ENCODE results near the gene LETM1. TPM values are rescaled to one million over a fixed set of nuclear protein-coding genes. Genes with fewer than 3 reads are reported as not detected.

LETM1 gene
- total RNA-seq, 6 donors from 2014 or later: 31.4 to 98.5 (median 47.8) TPM

- peaks cover 0 to 15% (median 6%) of the 10 kb centered on the region in 4 donors for H3K4me1 ChIP-seq
- DNase-seq (no peak), ATAC-seq (ENCODE audit: low FRiP score in 2 of 2) (no peak)
- no peaks in the 10 kb centered on the region for H3K27me3 ChIP-seq
- TF ChIP-seq POLR2A (IDR thresholded peaks at IDR 0.05) (no peak), EP300 (IDR thresholded peaks at IDR 0.05) (no peak)
- H3K36me3 ChIP-seq: peaks cover 0 to 19% (median 12%) of the 10 kb centered on the region in 4 donors
- 96 to 100% methylated on average over 6 of the region's 6 CpGs for WGBS, 2 donors
- H3K9me3 ChIP-seq: no peaks in the 10 kb centered on the region
- H3K27ac ChIP-seq: no peak overlapping the region
- no peak overlapping the region for H3K4me3 ChIP-seq
Observed at GRCh38 chr4:1898007-1898406, 42.1 kb upstream of the LETM1 start.

GRCh38 chr4:1896658-1896991, 40.7 kb upstream of the LETM1 start:
- no peak for TF ChIP-seq EP300 (IDR thresholded peaks at IDR 0.05)
- TF ChIP-seq POLR2A (IDR thresholded peaks at IDR 0.05): no peak
- TF ChIP-seq, protein P1, sequence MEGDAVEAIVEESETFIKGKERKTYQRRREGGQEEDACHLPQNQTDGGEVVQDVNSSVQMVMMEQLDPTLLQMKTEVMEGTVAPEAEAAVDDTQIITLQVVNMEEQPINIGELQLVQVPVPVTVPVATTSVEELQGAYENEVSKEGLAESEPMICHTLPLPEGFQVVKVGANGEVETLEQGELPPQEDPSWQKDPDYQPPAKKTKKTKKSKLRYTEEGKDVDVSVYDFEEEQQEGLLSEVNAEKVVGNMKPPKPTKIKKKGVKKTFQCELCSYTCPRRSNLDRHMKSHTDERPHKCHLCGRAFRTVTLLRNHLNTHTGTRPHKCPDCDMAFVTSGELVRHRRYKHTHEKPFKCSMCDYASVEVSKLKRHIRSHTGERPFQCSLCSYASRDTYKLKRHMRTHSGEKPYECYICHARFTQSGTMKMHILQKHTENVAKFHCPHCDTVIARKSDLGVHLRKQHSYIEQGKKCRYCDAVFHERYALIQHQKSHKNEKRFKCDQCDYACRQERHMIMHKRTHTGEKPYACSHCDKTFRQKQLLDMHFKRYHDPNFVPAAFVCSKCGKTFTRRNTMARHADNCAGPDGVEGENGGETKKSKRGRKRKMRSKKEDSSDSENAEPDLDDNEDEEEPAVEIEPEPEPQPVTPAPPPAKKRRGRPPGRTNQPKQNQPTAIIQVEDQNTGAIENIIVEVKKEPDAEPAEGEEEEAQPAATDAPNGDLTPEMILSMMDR (IDR thresholded peaks at IDR 0.05): no peak
- TF ChIP-seq POLR2AphosphoS5 (IDR thresholded peaks at IDR 0.05): no peak
- Histone ChIP-seq H3K27me3 (no peaks in the 10 kb centered on the region), H3K9me3 (no peaks in the 10 kb centered on the region), H3K4me1 (peaks cover 0 to 13% (median 5%) of the 10 kb centered on the region in 4 donors), H3K4me3 (no peak overlapping the region), H3K36me3 (peaks cover 0 to 10% (median 10%) of the 10 kb centered on the region in 4 donors), H3K27ac (no peak overlapping the region)
- ATAC-seq (ENCODE audit: low FRiP score in 2 of 2) (no peak), DNase-seq (no peak)
- WGBS, 2 donors: 91 to 92% methylated on average over 6 of the region's 6 CpGs

GRCh38 chr4:1895971-1896657, 40.2 kb upstream of the LETM1 start:
- ATAC-seq (ENCODE audit: low FRiP score in 2 of 2): no peak
- WGBS, 2 donors: 90 to 92% methylated on average over 5 to 8 of the region's 8 CpGs
- Histone ChIP-seq H3K36me3 (peaks cover 0 to 6% (median 5%) of the 10 kb centered on the region in 4 donors), H3K9me3 (no peaks in the 10 kb centered on the region), H3K27ac (no peak overlapping the region), H3K27me3 (no peaks in the 10 kb centered on the region), H3K4me3 (no peak overlapping the region), H3K4me1 (peaks cover 0 to 10% (median 3%) of the 10 kb centered on the region in 4 donors)
- TF ChIP-seq POLR2AphosphoS5 (IDR thresholded peaks at IDR 0.05) (no peak), POLR2A (IDR thresholded peaks at IDR 0.05) (no peak), EP300 (IDR thresholded peaks at IDR 0.05) (no peak)
- TF ChIP-seq, protein P1 (IDR thresholded peaks at IDR 0.05): no peak
- no peak for DNase-seq

DNA sequence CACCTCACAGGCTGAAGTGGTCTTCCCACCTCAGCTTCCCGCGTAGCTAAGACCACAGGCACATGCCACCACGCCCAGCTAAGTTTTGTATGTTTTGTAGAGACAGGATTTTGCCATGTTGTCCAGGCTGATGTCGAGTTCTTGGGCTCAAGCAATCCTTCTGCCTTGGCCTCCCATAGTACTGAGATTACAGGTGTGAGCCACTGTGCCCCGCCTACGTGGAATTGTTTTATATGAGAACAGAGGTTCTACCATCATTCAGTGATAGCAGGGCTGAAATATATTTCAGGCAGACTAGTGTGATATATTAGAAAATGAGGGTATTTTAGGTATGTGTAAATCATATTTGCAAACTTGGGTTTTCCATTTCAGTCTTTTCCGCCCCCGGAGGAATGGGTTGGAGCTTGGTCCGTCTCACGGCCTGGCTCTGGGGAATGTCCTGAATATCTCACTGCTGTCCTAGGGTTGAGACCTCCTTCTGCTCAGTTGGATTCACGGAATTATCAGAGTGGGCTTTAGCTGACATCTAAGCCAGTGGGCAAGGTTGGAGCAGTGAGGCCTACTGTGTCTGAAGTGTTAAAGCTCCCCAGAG, 35.1 kb upstream of the LETM1 start:
- WGBS, 2 donors: 96 to 97% methylated on average over 11 of the region's 11 CpGs
- peaks cover 0 to 4% (median 0%) of the 10 kb centered on the region in 4 donors for H3K4me1 ChIP-seq
- no peaks in the 10 kb centered on the region for H3K36me3 ChIP-seq
- H3K27ac ChIP-seq: no peak overlapping the region
- H3K9me3 ChIP-seq: no peaks in the 10 kb centered on the region
- no peaks in the 10 kb centered on the region for H3K27me3 ChIP-seq
- H3K4me3 ChIP-seq: no peak overlapping the region
- DNase-seq (no peak), ATAC-seq (ENCODE audit: low FRiP score in 2 of 2) (no peak)
- TF ChIP-seq, protein P1 (IDR thresholded peaks at IDR 0.05): no peak
- TF ChIP-seq EP300 (IDR thresholded peaks at IDR 0.05): no peak
- TF ChIP-seq POLR2A (IDR thresholded peaks at IDR 0.05): no peak
- TF ChIP-seq POLR2AphosphoS5 (IDR thresholded peaks at IDR 0.05): no peak

- H3K36me3 ChIP-seq: no peaks in the 10 kb centered on the region
- no peaks in the 10 kb centered on the region for H3K27me3 ChIP-seq
- no peak for DNase-seq
- no peak overlapping the region for H3K4me3 ChIP-seq
- ATAC-seq (ENCODE audit: low FRiP score in 2 of 2): no peak
- H3K27ac ChIP-seq: no peak overlapping the region
- no peaks in the 10 kb centered on the region for H3K9me3 ChIP-seq
- no peak for TF ChIP-seq POLR2AphosphoS5 (IDR thresholded peaks at IDR 0.05)
- TF ChIP-seq, protein P1 (IDR thresholded peaks at IDR 0.05): no peak
- TF ChIP-seq EP300 (IDR thresholded peaks at IDR 0.05): no peak
- no peak for TF ChIP-seq POLR2A (IDR thresholded peaks at IDR 0.05)
- WGBS, 2 donors: 56 to 60% methylated on average over 2 of the region's 2 CpGs
- peaks cover 0 to 4% (median 0%) of the 10 kb centered on the region in 4 donors for H3K4me1 ChIP-seq
Observed at GRCh38 chr4:1887052-1887451, 31.1 kb upstream of the LETM1 start.

Measured in upper lobe of left lung (tissue), 6 donors.